WERI-Rb-1 (cell line): ENCODE measurements around the gene KRTAP22-1.

Source experiments
- DNase-seq: peaks from one replicate; pipeline ENCODE4 v3.0.0-alpha.2; 2020
- H3K27ac ChIP-seq: fragments of 250-450 bp; sonication (Bioruptor Pico); 2 replicates; pipeline ENCODE4 v1.5.1; 2020; ENCODE audit warnings: mild to moderate bottlenecking, moderate library complexity
- H3K27me3 ChIP-seq: fragments of 250-450 bp; sonication (Bioruptor Pico); 2 replicates; pipeline ENCODE4 v1.5.1; 2021; ENCODE audit warnings: mild to moderate bottlenecking, low read depth, moderate library complexity; ENCODE audit not compliant: insufficient read depth, severe bottlenecking
- H3K36me3 ChIP-seq: fragments of 250-450 bp; sonication (Bioruptor Pico); 2 replicates; pipeline ENCODE4 v1.5.1; 2020; ENCODE audit warnings: mild to moderate bottlenecking, moderate library complexity
- H3K4me3 ChIP-seq: 2 replicates; pipeline ENCODE4 v1.5.1; 2011; ENCODE audit warnings: low read depth, mild to moderate bottlenecking, control low read depth, low read length
- H3K9me3 ChIP-seq: fragments of 250-450 bp; sonication (Bioruptor Pico); 2 replicates; pipeline ENCODE4 v1.5.1; 2021; ENCODE audit warnings: mild to moderate bottlenecking, moderate library complexity; ENCODE audit not compliant: severe bottlenecking
- TF ChIP-seq, protein P1 (sequence below): IDR thresholded peaks from 2 replicates; pipeline ENCODE4 v1.5.1; 2011; ENCODE audit warnings: low read depth, mild to moderate bottlenecking, control low read depth, inconsistent platforms, low read length

Gene KRTAP22-1

GRCh38 chr21:30628109-30628508 is 27.2 kb downstream of the KRTAP22-1 start:
- Histone ChIP-seq H3K4me3 (no peak overlapping the region), H3K27ac (no peak overlapping the region), H3K9me3 (no peaks in the 10 kb centered on the region), H3K36me3 (no peaks in the 10 kb centered on the region), H3K27me3 (peaks cover 83% of the 10 kb centered on the region)
- TF ChIP-seq, protein P1, sequence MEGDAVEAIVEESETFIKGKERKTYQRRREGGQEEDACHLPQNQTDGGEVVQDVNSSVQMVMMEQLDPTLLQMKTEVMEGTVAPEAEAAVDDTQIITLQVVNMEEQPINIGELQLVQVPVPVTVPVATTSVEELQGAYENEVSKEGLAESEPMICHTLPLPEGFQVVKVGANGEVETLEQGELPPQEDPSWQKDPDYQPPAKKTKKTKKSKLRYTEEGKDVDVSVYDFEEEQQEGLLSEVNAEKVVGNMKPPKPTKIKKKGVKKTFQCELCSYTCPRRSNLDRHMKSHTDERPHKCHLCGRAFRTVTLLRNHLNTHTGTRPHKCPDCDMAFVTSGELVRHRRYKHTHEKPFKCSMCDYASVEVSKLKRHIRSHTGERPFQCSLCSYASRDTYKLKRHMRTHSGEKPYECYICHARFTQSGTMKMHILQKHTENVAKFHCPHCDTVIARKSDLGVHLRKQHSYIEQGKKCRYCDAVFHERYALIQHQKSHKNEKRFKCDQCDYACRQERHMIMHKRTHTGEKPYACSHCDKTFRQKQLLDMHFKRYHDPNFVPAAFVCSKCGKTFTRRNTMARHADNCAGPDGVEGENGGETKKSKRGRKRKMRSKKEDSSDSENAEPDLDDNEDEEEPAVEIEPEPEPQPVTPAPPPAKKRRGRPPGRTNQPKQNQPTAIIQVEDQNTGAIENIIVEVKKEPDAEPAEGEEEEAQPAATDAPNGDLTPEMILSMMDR, result no peak
- DNase-seq, result no peak

DNA sequence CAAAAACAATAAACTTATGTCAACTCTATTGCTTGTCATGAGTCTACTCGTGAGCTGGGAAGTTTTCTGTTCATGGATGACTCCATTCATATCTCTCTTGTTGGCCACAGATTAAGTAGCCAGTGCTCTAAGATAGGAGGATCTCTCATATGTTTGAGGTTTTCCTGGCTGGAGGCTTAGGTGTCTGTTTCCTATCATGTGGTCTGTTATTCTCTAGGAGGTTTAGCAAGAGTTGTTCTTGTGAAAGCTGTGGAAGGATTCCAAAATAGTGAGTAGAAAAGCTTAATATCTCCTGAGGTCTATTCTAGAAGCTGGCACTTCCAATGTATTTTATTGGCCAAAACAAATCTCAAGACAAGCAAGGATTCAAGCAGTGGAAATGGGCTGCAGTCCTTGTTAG is 28.3 kb downstream of the KRTAP22-1 start:
- Histone ChIP-seq H3K27me3 (peaks cover 90% of the 10 kb centered on the region), H3K9me3 (no peaks in the 10 kb centered on the region), H3K4me3 (no peak overlapping the region), H3K27ac (no peak overlapping the region), H3K36me3 (no peaks in the 10 kb centered on the region)
- DNase-seq, result no peak
- TF ChIP-seq, protein P1, result no peak

DNA sequence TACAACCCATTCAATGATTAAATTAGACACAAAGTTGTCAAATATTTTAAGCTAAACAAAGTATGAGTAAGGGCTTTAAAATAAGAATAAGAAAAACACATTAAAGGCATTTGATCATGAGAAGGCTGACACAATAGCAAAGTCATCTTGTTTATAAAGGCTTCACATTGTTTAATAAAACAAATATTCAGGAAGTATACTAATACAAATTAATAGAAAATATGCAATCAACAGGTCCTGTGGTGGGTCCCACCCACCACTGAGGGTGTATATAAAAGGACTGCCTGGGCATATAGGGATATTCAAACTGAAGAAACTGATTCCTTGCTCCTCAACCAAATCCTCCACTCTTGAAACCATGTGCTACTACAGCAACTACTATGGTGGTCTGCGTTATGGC is 34.0 kb downstream of the KRTAP22-1 start, which contains the start of gene KRTAP20-2:
Gene KRTAP20-2, plus strand, starts transcription at position 301 of the 400 bp plus-strand sequence. Its CDS starts 58 bp downstream, at position 359.
- H3K36me3 ChIP-seq, result no peaks in the 10 kb centered on the region
- no peak within 1 kb of the TSS for H3K4me3 ChIP-seq
- peaks cover 77% of the 10 kb centered on the region for H3K27me3 ChIP-seq
- no peak within 1 kb of the TSS for H3K27ac ChIP-seq
- TF ChIP-seq, protein P1, result no peak
- peaks cover 3% of the 10 kb centered on the region for H3K9me3 ChIP-seq
- no peak for DNase-seq

- no peak overlapping the region for H3K27ac ChIP-seq
- H3K4me3 ChIP-seq, result no peak overlapping the region
- no peak for DNase-seq
- H3K36me3 ChIP-seq, result no peaks in the 10 kb centered on the region
- TF ChIP-seq, protein P1, result no peak
- H3K9me3 ChIP-seq, result peaks cover 3% of the 10 kb centered on the region
- H3K27me3 ChIP-seq, result peaks cover 63% of the 10 kb centered on the region
Measured at GRCh38 chr21:30638686-30639085, 37.8 kb downstream of the KRTAP22-1 start.

GRCh38 chr21:30642564-30642963 is 41.7 kb downstream of the KRTAP22-1 start, which contains the start of gene KRTAP20-3:
TSS of gene KRTAP20-3 (plus strand) at chr21:30642864.
- DNase-seq, result no peak
- no peaks in the 10 kb centered on the region for H3K36me3 ChIP-seq
- no peak within 1 kb of the TSS for H3K27ac ChIP-seq
- TF ChIP-seq, protein P1, result no peak
- H3K4me3 ChIP-seq, result no peak within 1 kb of the TSS
- H3K9me3 ChIP-seq, result peaks cover 3% of the 10 kb centered on the region
- peaks cover 62% of the 10 kb centered on the region for H3K27me3 ChIP-seq

DNA sequence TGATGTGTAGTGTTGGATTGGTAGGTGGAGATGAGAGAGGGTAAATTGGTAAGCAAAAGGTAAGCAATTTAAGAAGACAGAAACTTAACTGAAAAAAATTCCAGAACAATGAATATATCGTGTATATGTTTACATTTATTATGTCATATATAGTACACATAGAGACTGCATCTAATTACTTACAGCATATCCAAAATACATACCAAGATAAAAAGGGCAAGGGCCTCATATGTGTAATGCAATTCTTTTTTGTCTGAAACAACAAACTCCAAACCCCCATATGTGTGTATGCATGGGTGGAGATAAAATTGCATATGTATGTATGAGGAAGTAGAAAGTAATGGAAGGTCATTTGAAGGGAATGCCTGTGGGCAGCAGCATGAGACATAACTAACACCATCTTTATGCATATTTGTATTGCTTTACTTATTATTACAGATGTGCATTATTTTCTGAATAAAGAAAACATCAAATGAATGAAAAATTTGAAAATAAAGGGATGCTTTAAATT is 46.1 kb downstream of the KRTAP22-1 start:
- TF ChIP-seq, protein P1, result no peak
- no peak overlapping the region for H3K27ac ChIP-seq
- peaks cover 73% of the 10 kb centered on the region for H3K27me3 ChIP-seq
- no peaks in the 10 kb centered on the region for H3K9me3 ChIP-seq
- no peak for DNase-seq
- no peaks in the 10 kb centered on the region for H3K36me3 ChIP-seq
- H3K4me3 ChIP-seq, result no peak overlapping the region
